ENCODE data around the gene TOE1.
"Not testable (repeated sequence)": the region's sequence is repeated elsewhere in the genome, so short reads cannot be mapped to it uniquely, and the experiment has no call there.

The TOE1 gene

DNA sequence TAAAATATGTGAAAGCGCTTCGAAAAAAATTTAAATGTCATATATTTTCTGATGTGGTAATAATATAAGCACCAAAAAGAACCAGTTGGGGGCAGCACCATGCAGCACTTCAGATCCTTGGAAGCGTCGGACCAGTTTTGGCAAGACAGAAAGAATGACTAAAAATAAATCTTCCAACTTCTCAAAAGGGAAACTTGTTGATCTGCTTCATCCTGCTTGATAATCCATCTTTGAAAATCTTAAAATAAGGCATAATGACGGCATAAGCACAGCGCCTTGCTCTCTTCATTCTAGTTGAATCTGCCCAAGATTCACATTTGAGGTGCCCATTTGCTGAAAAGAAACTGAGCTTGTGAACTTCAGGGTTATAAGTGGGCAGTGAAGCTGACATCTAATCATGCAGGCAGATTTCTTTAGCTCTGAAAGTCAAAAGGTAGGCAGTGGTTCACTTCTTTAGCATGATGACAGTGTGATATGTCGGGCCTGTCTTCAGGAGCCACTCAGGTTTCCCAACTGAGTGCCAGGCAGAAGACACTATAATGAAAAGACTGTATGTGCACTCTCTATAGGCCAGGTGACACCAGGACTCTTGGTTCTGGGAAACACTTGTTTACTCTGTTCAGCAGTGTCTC, 20.0 kb downstream of the TOE1 start:
- H3K79me2 ChIP-seq, result no peaks in the 10 kb centered on the region
- peak overlapping the region; percentile 51 for H3K27ac ChIP-seq
- H3K9me3 ChIP-seq (ENCODE audit: control insufficient read depth, low read length), result no peaks in the 10 kb centered on the region
- H3K9ac ChIP-seq, result no peak overlapping the region
- no peaks in the 10 kb centered on the region for H3K36me3 ChIP-seq (ENCODE audit: control insufficient read depth, insufficient read depth, low read length)
- peak overlapping the region; percentile 61 for H2AFZ ChIP-seq
- H3K4me2 ChIP-seq (ENCODE audit: low read length), result peak overlapping the region; percentile 45
- TF ChIP-seq CTCF (IDR thresholded peaks at IDR 0.05), result peak; percentile 63
- peak overlapping the region; percentile 6 for H3K4me3 ChIP-seq (ENCODE audit: low read depth, low read length)
- H3K27me3 ChIP-seq (ENCODE audit: control insufficient read depth, insufficient read depth, low read length), result no peaks in the 10 kb centered on the region
- peaks cover 9% of the 10 kb centered on the region for H3K4me1 ChIP-seq

- H3K4me1 ChIP-seq; H3K79me2 ChIP-seq; H3K4me3 ChIP-seq (ENCODE audit: low read depth, low read length); H3K36me3 ChIP-seq (ENCODE audit: control insufficient read depth, insufficient read depth, low read length); H3K4me2 ChIP-seq (ENCODE audit: low read length); H3K27me3 ChIP-seq (ENCODE audit: control insufficient read depth, insufficient read depth, low read length); H3K9ac ChIP-seq; H3K9me3 ChIP-seq (ENCODE audit: control insufficient read depth, low read length): not testable (repeated sequence)
- Histone ChIP-seq H2AFZ (peak overlapping the region; percentile 61), H3K27ac (peak overlapping the region; percentile 29)
Measured at GRCh38 chr1:45360981-45361380, 21.0 kb downstream of the TOE1 start.

DNA sequence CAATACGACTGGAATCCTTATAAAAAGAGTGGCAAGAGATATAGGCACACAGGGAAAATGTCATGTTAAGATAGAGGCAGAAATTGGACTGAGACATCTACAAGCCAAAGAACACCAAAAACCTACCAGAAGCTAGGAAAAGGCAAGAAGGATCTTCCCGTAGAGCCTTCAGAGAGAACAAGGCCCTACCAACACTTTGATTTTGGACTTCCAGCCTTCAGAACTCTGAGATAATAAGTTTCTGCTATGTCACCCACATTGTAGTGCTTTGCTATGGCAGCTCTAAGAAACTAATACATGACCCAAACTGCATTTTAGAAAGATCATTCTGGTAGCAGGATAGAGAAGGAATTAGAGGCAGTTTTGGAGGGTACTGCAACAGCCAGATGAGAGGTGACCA, 24.3 kb downstream of the TOE1 start:
- H3K9ac ChIP-seq, result no peak overlapping the region
- H3K4me2 ChIP-seq (ENCODE audit: low read length), result no peak overlapping the region
- H3K4me3 ChIP-seq (ENCODE audit: low read depth, low read length), result no peak overlapping the region
- H2AFZ ChIP-seq, result no peak overlapping the region
- H3K4me1 ChIP-seq, result peaks cover 9% of the 10 kb centered on the region
- no peaks in the 10 kb centered on the region for H3K79me2 ChIP-seq
- H3K27me3 ChIP-seq (ENCODE audit: control insufficient read depth, insufficient read depth, low read length), result no peaks in the 10 kb centered on the region
- no peaks in the 10 kb centered on the region for H3K36me3 ChIP-seq (ENCODE audit: control insufficient read depth, insufficient read depth, low read length)
- H3K9me3 ChIP-seq (ENCODE audit: control insufficient read depth, low read length), result no peaks in the 10 kb centered on the region
- no peak overlapping the region for H3K27ac ChIP-seq
- no peak for TF ChIP-seq CTCF (IDR thresholded peaks at IDR 0.05)

- no peaks in the 10 kb centered on the region for H3K9me3 ChIP-seq (ENCODE audit: control insufficient read depth, low read length)
- no peak overlapping the region for H3K27ac ChIP-seq
- H3K9ac ChIP-seq, result no peak overlapping the region
- no peaks in the 10 kb centered on the region for H3K79me2 ChIP-seq
- TF ChIP-seq CTCF (IDR thresholded peaks at IDR 0.05), result no peak
- no peaks in the 10 kb centered on the region for H3K36me3 ChIP-seq (ENCODE audit: control insufficient read depth, insufficient read depth, low read length)
- H3K4me2 ChIP-seq (ENCODE audit: low read length), result no peak overlapping the region
- H3K4me3 ChIP-seq (ENCODE audit: low read depth, low read length), result no peak overlapping the region
- no peaks in the 10 kb centered on the region for H3K27me3 ChIP-seq (ENCODE audit: control insufficient read depth, insufficient read depth, low read length)
- H3K4me1 ChIP-seq, result peaks cover 6% of the 10 kb centered on the region
- H2AFZ ChIP-seq, result no peak overlapping the region
Measured at GRCh38 chr1:45365051-45365450, 25.1 kb downstream of the TOE1 start.

GRCh38 chr1:45370575-45370974, 30.6 kb downstream of the TOE1 start:
- Histone ChIP-seq H3K9ac (no peak overlapping the region), H3K79me2 (no peaks in the 10 kb centered on the region), H2AFZ (no peak overlapping the region), H3K27ac (no peak overlapping the region), H3K9me3 (ENCODE audit: control insufficient read depth, low read length) (no peaks in the 10 kb centered on the region), H3K4me1 (no peaks in the 10 kb centered on the region), H3K27me3 (ENCODE audit: control insufficient read depth, insufficient read depth, low read length) (no peaks in the 10 kb centered on the region), H3K4me3 (ENCODE audit: low read depth, low read length) (no peak overlapping the region), H3K4me2 (ENCODE audit: low read length) (no peak overlapping the region), H3K36me3 (ENCODE audit: control insufficient read depth, insufficient read depth, low read length) (no peaks in the 10 kb centered on the region)
- no peak for TF ChIP-seq CTCF (IDR thresholded peaks at IDR 0.05)

All from parathyroid adenoma (tissue), 2 donors.